ENCODE measurements around the gene ITGAL.

GRCh38 chr16:30470170-30470512 lies 2.4 kb upstream of the ITGAL start:
- TF ChIP-seq EZH2phosphoT487 (IDR thresholded peaks at IDR 0.05; ENCODE audit: low read length), result no peak
- TF ChIP-seq CTCF (IDR thresholded peaks at IDR 0.05; ENCODE audit: low read length), result no peak
- no peak for TF ChIP-seq EZH2 (optimal IDR thresholded peaks at IDR 0.05; ENCODE audit: low read depth, low read length)

All from MM.1S (cell line).